Smooth muscle cell (in vitro differentiated cells): ENCODE data around the gene GYPC. TPM values are rescaled to one million over a fixed set of nuclear protein-coding genes. Genes with fewer than 3 reads are reported as not detected.
"Not testable (repeated sequence)": the region's sequence is repeated elsewhere in the genome, so short reads cannot be mapped to it uniquely, and the experiment has no call there.

ENCODE experiments used
- DNase-seq: peaks from one replicate; lab custom pipeline; 2025; ENCODE audit not compliant: unreplicated experiment; lab: John Stamatoyannopoulos, UW
- H2AFZ ChIP-seq: fragments of 200-600 bp; sonication (generic); 2 replicates; pipeline ENCODE4 v1.6.0; 2016; ENCODE audit warnings: antibody characterized with exemption, low read depth, mild to moderate bottlenecking
- H3F3A ChIP-seq: fragments of 200-600 bp; sonication (generic); 2 replicates; pipeline ENCODE4 v1.6.0; 2017; ENCODE audit warnings: antibody characterized with exemption, low read depth
- H3K27ac ChIP-seq: fragments of 200-600 bp; sonication (generic); 2 replicates; pipeline ENCODE4 v1.5.1; 2016; ENCODE audit warnings: low read depth, mild to moderate bottlenecking
- H3K27me3 ChIP-seq: fragments of 200-600 bp; sonication (generic); 2 replicates; pipeline ENCODE4 v1.6.1; 2016; ENCODE audit warnings: low read depth, mild to moderate bottlenecking
- H3K36me3 ChIP-seq: fragments of 200-600 bp; sonication (generic); 2 replicates; pipeline ENCODE4 v1.5.1; 2016; ENCODE audit warnings: low read depth
- H3K4me1 ChIP-seq: fragments of 200-600 bp; sonication (generic); 2 replicates; pipeline ENCODE4 v1.5.1; 2016; ENCODE audit warnings: low read depth
- H3K4me2 ChIP-seq: fragments of 200-600 bp; sonication (generic); 2 replicates; pipeline ENCODE4 v1.6.0; 2016; ENCODE audit warnings: mild to moderate bottlenecking
- H3K4me3 ChIP-seq: fragments of 200-600 bp; sonication (generic); 2 replicates; pipeline ENCODE4 v1.5.1; 2016; ENCODE audit warnings: mild to moderate bottlenecking
- H3K79me2 ChIP-seq: fragments of 200-600 bp; sonication (generic); 2 replicates; pipeline ENCODE4 v1.6.0; 2016; ENCODE audit warnings: low read depth, mild to moderate bottlenecking
- H3K9ac ChIP-seq: fragments of 200-600 bp; sonication (generic); 2 replicates; pipeline ENCODE4 v1.6.0; 2016; ENCODE audit warnings: low read depth
- H3K9me3 ChIP-seq: fragments of 200-600 bp; sonication (generic); replicated peaks from 2 replicates; pipeline ENCODE4 v1.5.1; 2016; ENCODE audit warnings: low read depth
- H4K20me1 ChIP-seq: fragments of 200-600 bp; sonication (generic); 2 replicates; pipeline ENCODE4 v1.6.0; 2016; ENCODE audit warnings: low read depth
- WGBS: methylation state at CpG from one replicate; pipeline ENCODE4 v1.1.7; 2016; ENCODE audit warnings: low lambda C conversion rate; 5-methylcytosine and 5-hydroxymethylcytosine counted together
- polyA plus RNA-seq: library from polyadenylated mRNA; unstranded; fragments of >200 nt; fragmentation: Nextera tagmentation; extraction: Ambion mirVana; gene quantifications from 2 replicates; pipeline ENCODE4 v1.2.1, GENCODE V29; 2016
- total RNA-seq: library from RNA; depleted of rRNA; stranded (reverse); fragments of >200 nt; gene quantifications from 2 replicates; pipeline ENCODE4 v1.2.3, GENCODE V29; 2014
- TF ChIP-seq, protein P1 (sequence below): fragments of 200-600 bp; sonication (generic); IDR thresholded peaks from 2 replicates; pipeline ENCODE4 v1.5.1; 2017; ENCODE audit warnings: borderline replicate concordance, mild to moderate bottlenecking, antibody characterized with exemption; ENCODE audit not compliant: insufficient read depth, poor library complexity, severe bottlenecking

GYPC gene
- total and polyA plus RNA-seq, 2 experiments from 2014 or later: 25.7 to 61.8 TPM

GRCh38 chr2:126643972-126644371 is 12.0 kb upstream of the GYPC start:
- 89% methylated on average over 3 of the region's 3 CpGs for WGBS
- TF ChIP-seq, protein P1, sequence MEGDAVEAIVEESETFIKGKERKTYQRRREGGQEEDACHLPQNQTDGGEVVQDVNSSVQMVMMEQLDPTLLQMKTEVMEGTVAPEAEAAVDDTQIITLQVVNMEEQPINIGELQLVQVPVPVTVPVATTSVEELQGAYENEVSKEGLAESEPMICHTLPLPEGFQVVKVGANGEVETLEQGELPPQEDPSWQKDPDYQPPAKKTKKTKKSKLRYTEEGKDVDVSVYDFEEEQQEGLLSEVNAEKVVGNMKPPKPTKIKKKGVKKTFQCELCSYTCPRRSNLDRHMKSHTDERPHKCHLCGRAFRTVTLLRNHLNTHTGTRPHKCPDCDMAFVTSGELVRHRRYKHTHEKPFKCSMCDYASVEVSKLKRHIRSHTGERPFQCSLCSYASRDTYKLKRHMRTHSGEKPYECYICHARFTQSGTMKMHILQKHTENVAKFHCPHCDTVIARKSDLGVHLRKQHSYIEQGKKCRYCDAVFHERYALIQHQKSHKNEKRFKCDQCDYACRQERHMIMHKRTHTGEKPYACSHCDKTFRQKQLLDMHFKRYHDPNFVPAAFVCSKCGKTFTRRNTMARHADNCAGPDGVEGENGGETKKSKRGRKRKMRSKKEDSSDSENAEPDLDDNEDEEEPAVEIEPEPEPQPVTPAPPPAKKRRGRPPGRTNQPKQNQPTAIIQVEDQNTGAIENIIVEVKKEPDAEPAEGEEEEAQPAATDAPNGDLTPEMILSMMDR: no peak
- H3F3A ChIP-seq: no peaks in the 10 kb centered on the region
- H3K4me3 ChIP-seq: no peak overlapping the region
- H3K36me3 ChIP-seq: no peaks in the 10 kb centered on the region
- H2AFZ ChIP-seq: no peak overlapping the region
- H3K27me3 ChIP-seq: peaks cover 4% of the 10 kb centered on the region
- no peaks in the 10 kb centered on the region for H4K20me1 ChIP-seq
- no peaks in the 10 kb centered on the region for H3K9me3 ChIP-seq
- H3K4me1 ChIP-seq: no peaks in the 10 kb centered on the region
- DNase-seq: no peak
- no peak overlapping the region for H3K9ac ChIP-seq
- no peaks in the 10 kb centered on the region for H3K79me2 ChIP-seq
- no peak overlapping the region for H3K27ac ChIP-seq
- H3K4me2 ChIP-seq: no peak overlapping the region

DNA sequence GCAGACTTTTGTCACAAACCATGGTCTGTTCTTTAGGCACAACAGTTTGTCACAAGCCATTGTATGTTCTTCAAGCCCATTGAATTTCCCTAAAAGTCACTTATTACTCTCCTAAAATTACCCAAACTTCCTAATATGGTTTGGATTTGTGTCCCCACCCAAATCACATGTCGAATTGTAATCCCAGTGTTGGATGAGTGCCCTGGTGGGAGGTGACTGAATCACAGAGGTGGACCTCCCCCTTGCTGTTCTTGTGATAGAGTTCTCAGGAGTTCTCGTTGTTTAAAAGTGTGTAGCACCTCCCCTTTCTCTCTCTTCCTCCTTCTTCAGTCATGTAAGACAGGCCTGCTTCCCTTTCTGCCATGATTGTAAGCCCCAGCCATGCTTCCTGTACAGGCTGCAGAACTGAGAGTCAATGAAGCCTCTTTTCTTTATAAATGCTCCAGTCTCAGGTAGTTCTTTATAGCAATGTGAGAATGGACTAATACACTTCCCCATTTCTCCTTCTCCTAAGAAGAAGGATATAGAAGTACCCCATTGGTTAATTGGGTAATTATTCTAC is 11.2 kb upstream of the GYPC start:
- H3F3A ChIP-seq: no peaks in the 10 kb centered on the region
- H3K4me3 ChIP-seq: no peak overlapping the region
- TF ChIP-seq, protein P1: no peak
- H3K9me3 ChIP-seq: no peaks in the 10 kb centered on the region
- DNase-seq: no peak
- H3K79me2 ChIP-seq: no peaks in the 10 kb centered on the region
- no peak overlapping the region for H3K4me2 ChIP-seq
- no peaks in the 10 kb centered on the region for H3K36me3 ChIP-seq
- no peak overlapping the region for H2AFZ ChIP-seq
- no peak overlapping the region for H3K9ac ChIP-seq
- H3K4me1 ChIP-seq: no peaks in the 10 kb centered on the region
- H4K20me1 ChIP-seq: no peaks in the 10 kb centered on the region
- 79% methylated on average over 2 of the region's 2 CpGs for whole genome bisulfite sequencing
- H3K27ac ChIP-seq: no peak overlapping the region
- peaks cover 4% of the 10 kb centered on the region for H3K27me3 ChIP-seq

DNA sequence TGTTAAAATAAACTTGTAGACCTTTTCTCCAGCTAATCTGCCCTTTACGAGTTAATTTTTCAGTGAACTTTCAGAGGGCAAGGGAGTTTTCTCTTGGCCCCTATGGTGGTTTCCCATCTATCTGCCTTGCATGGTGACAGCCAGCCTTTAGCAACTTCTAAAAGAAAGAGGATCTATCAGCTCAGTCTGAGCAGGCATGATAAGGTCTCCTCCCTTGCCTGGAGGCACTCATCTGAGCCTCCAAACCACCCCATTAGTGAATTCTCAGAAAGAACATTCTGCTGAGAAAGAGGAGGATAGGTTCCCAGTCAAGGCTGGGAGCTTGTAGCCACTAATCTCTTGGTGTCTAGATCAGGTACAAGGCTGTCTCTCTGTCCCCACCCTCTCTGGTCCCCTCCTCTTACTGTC is 10.7 kb upstream of the GYPC start:
- no peak for DNase-seq
- Histone ChIP-seq H2AFZ (no peak overlapping the region), H3K9me3 (no peaks in the 10 kb centered on the region), H3K79me2 (no peaks in the 10 kb centered on the region), H3K4me1 (no peaks in the 10 kb centered on the region), H3K9ac (no peak overlapping the region), H3K36me3 (no peaks in the 10 kb centered on the region), H3F3A (no peaks in the 10 kb centered on the region), H3K4me3 (no peak overlapping the region), H3K27me3 (peaks cover 4% of the 10 kb centered on the region), H3K4me2 (no peak overlapping the region), H3K27ac (no peak overlapping the region), H4K20me1 (no peaks in the 10 kb centered on the region)
- TF ChIP-seq, protein P1: no peak
- 94% methylated on average over 1 of the region's 1 CpG for WGBS

DNA sequence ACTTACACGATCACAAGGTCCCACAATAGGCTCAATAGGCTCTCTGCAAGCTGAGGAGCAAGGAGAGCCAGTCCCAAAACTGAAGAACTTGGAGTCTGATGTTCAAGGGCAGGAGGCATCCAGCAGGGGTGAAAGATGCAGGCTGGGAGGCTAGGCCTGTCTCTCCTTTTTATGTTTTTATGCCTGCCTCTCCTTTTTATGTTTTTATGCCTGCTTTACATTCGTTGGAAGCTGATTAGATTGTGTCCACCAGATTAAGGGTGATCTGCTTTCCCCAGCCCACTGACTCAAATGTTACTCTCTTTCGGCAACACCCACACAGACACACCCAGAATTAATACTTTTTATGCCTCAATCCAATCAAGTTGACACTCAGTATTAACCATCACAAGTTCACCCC is 9.9 kb upstream of the GYPC start:
- Histone ChIP-seq H4K20me1 (no peaks in the 10 kb centered on the region), H3K9me3 (no peaks in the 10 kb centered on the region), H3K4me2 (no peak overlapping the region), H3K79me2 (no peaks in the 10 kb centered on the region), H3K4me3 (no peak overlapping the region), H3K36me3 (no peaks in the 10 kb centered on the region), H3K9ac (no peak overlapping the region), H2AFZ (no peak overlapping the region), H3K27me3 (no peaks in the 10 kb centered on the region), H3F3A (no peaks in the 10 kb centered on the region), H3K4me1 (no peaks in the 10 kb centered on the region), H3K27ac (no peak overlapping the region)
- 93% methylated on average over 3 of the region's 3 CpGs for WGBS
- TF ChIP-seq, protein P1: no peak
- no peak for DNase-seq

GRCh38 chr2:126647714-126648344 is 8.1 kb upstream of the GYPC start:
- H3K4me1 ChIP-seq, H3K79me2 ChIP-seq, H3K27ac ChIP-seq, DNase-seq, H3F3A ChIP-seq, H3K9ac ChIP-seq, H3K27me3 ChIP-seq, H3K36me3 ChIP-seq, H2AFZ ChIP-seq, H4K20me1 ChIP-seq, H3K4me2 ChIP-seq, H3K9me3 ChIP-seq, H3K4me3 ChIP-seq: not testable (repeated sequence)
- 100% methylated on average over 1 of the region's 1 CpG for WGBS

GRCh38 chr2:126648345-126648786 is 7.6 kb upstream of the GYPC start:
- WGBS: 79% methylated on average over 5 of the region's 5 CpGs
- not testable (repeated sequence) for H3K27me3 ChIP-seq, H3F3A ChIP-seq, H3K9me3 ChIP-seq, H4K20me1 ChIP-seq, H3K4me3 ChIP-seq, H3K4me1 ChIP-seq, H3K27ac ChIP-seq, H3K36me3 ChIP-seq, H3K79me2 ChIP-seq, DNase-seq, H3K9ac ChIP-seq, H3K4me2 ChIP-seq, H2AFZ ChIP-seq
